HG02571 (cell line): Measurements from ENCODE around the gene CELF4.

Experiments used
- ATAC-seq: cut with Tn5 transposase; IDR thresholded peaks from one replicate; pipeline ENCODE4 v1.9.1; 2021; ENCODE audit warnings: mild to moderate bottlenecking, moderate library complexity; ENCODE audit not compliant: unreplicated experiment

The CELF4 gene

DNA sequence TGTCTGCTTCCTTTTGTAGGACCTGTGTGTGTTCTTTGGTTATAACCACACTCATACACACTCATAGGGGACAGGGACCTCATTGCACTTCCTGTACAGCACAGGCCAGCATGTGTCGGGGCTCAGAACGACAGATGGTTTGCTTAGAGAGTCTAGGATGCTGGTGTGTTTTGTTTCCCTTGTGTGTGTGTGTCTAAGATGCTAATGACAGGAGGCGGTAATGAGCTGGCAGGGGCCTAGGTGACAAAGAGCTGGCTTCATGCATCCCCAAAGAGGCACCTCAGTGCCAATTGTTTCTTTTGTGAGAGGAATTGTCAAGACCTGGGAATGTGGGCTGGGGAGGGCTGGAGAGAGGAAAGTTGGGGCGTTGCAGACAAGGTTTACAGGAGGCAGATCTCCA, 66.6 kb downstream of the CELF4 start:
- ATAC-seq = no peak

DNA sequence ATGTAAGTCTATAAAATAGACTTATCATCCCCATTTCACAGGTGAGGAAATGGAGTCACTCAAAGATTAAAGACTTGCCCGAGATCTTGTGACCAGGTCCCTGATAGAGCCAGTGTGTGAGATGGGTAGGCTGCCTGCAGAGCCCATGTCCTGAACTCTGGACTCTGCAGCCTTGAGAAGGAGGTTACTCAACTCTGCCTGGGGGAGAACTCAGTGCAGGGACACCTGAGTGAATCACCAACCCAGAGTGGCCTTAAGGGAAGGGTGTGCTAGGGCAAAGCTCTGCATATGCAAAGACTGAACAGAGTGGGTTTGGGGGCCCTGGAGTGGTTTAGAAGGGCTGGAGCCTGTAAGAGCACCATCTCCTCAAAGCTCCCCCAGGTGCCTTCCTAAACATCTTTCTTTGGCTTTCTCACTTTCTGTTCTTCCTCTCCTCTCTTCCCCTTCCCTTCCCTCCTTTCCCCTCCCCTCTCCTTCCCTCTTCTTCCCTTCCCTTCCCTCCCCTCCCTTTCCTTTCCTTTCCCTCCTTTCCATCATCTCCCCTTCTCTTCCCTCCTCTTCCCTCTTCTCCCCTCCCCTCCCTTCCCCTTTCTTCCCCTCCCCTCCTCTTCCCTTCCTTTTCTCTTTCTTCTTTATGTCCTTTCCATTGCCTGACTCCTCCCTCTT, 67.6 kb downstream of the CELF4 start:
- ATAC-seq = no peak

DNA sequence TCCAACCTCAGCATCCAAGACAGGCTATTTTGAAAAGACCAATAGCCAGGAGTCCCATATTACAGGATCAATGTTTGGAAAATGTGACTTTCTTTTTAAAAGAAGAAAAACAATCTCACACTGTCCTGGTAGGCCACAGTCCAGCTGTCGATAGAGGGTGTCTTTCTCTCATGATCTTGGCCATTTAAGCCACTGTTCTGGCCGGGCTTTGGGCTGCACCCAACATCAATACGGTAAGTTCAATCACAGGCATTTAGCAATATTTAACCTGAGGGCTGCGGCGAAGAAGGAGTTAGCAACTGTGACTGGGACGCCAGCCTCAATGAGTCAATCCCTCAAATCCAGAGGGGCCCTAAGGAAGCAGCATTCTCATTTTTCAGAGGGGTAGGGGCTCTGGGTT, 69.0 kb downstream of the CELF4 start:
- no peak for ATAC-seq

DNA sequence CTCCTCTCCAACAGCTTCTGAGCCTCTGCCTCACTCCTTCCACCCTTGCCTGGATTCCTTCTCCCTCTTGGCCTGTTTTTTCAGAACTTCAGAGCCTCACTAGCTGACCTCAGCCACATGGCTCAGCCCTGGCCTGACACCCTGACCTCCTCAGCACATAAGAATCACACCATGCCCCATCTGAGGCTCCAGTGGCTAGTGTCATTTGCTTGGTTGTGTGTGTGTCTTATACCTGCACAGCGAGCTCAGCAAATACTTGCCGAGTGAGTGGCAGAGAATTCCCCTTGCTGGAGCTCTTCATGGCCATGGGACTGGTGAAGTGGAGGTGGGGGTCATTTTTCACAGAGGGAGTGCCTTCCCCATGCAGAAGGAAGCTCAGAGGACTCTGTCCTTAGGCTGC, 70.2 kb downstream of the CELF4 start:
- no peak for ATAC-seq

DNA sequence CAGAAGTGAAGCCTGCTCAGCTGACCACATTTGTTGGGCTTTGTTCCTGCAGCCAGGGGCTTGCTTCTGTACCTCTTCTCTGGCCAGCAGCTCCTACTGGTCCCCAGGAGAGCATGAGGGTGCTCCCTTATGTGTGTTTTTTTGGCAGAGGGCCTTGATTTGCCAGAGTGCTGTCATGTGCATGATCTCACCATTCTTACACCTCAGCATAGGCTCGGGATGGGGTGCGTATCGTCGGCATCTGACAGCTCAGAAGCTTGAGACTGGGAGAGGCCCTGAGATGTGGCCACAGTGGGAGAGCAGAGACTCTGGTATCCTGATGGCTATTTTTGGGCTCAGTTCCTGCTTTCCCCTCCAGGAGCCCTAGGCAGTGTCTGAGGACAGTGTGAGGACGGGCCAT, 71.2 kb downstream of the CELF4 start:
- no peak for ATAC-seq

DNA sequence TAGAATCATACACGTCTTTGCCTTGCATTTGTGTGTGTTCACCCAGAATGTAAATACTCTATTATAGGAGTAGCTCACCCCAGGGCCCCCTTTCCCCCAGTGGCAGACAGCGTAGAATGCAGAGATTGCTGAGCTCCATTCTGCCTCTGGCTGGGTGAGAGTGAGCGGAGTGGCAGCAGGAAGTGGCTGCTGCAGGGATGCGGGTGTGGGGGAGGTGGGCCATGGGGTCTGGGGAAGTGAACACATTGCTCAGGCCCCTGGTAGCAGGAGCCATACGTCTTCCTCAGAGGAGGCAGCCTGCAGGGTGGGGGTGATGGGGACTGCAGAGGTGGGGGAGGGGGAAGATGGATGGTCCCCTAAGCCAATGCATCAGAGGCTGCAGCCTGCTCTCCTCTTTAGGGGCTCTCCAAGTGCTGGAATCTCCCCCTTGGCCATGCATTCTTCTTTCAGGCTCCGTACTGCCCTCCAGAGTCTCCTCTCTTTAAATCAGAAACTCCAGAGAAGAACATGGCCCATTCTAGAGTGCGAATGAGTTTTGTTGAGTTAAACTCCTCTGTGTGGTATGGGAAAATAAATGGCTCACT, 72.2 kb downstream of the CELF4 start:
- ATAC-seq = no peak

DNA sequence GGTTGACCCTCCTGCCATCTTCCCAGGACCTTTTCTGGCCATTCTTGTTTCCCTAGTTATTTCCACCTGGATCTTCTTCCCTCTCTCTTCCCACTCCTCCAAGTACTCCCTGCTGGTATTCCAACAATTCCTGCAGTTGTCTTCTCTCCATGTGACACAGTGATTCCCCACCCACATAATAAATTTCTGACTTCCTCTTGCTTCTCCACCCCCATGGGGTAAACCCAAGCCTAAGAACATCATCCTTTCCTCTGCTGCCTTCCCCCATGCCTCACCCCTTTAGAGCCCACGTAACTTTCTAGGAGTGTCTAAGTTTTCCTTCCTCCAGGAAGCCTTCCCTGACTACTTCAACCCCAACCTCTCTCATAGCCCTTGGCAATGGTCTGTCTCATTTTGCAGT, 72.6 kb downstream of the CELF4 start:
- no peak for ATAC-seq

DNA sequence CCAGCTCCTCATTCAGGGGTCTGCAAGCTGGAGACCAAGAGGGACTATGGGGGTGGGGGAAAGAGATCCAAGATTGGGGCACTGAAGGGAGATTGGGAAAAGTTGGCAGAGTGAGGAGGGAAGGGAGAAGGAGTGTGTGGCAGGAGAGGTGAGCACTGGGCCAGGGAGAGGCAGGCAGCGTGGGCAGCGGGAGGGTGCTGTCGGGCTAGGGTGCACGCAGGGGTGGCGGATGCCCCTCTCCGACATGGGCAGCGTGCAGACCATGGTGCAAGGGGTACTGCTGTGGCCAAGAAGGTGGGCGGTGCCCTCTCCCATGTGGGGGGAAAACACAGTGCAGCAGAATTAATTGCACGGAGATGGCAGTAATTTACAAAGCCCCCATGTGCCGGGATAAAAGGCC, 74.1 kb downstream of the CELF4 start:
- no peak for ATAC-seq

DNA sequence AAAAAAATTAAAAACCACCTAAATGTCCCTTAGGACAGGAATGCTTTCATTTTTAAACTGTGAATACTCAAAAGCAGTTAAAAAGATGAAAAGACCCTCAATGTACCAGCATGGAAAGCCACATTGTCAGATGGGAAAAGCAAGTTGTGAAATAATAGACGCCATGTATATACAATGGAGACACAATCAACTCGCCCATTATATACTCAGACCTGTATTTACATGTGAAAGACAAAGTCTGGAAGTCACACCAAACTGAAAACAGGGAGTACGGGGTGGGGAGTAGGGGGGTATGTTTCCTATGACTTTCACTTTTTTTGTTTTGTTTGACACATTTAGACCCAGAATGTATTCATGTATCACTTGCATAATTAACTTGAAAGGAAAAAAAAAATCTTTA, 75.6 kb downstream of the CELF4 start:
- no peak for ATAC-seq

DNA sequence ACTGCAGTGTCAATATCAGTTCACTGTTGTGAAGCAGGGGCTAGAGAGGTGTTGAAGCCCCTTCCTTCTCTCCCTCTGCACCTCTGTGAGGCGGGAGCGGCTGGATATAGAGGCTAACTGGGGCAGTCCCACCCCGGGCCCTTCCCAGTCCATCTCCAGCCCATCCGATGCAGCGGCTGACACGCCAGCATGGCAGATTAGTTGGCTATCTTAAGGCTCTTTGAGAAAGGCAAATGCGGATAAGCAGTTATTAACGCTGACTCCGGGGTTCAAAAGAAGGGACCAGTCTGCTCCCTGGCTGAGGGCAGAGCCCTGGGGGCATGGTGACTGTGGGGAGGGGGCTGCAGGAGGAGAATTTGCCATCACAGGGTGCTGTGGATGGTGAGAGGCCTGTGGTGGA, 76.6 kb downstream of the CELF4 start:
- no peak for ATAC-seq

DNA sequence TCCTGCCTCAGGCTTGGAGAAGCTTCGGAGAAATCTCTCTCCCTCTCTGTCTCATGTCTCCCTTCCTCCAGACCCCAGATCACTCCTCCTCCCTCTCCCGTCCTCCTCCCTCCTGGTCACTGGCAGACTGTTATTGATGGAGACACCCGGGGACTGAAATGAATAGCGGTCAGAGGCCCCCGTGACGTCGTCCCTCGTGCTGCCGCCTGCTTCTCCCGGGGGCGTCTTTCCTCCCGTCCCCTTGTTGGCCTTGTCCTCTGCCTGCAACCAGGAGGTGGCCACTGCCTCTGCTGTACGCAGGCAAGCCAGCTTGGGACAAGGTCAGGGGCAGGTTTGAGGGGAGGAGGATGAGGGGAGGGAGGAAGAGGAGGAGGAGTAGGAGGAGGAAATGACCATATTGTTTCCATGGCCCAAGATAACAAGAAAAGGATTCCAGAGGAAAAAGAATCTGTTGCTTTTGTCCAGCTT, 78.2 kb downstream of the CELF4 start:
- no peak for ATAC-seq

DNA sequence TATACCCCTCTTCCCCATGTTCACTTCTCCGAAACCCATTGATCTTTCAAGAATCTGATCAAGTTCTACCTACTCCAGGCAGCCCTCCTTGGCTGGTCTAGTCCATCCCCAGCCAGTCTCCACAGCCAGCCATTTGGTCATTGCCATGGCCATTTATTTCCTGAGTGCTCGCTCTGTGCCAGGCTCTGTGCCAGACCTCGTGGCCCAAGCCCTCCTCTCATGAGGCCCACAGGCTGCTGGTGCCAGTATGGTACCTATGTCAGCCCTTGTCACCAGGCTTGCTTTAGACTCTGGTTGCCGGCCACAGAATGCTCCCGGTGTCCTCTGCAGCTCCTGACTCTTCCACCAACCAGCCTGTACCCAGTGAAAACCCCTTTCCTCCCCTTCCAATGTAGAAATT, 78.8 kb downstream of the CELF4 start:
- ATAC-seq = no peak

DNA sequence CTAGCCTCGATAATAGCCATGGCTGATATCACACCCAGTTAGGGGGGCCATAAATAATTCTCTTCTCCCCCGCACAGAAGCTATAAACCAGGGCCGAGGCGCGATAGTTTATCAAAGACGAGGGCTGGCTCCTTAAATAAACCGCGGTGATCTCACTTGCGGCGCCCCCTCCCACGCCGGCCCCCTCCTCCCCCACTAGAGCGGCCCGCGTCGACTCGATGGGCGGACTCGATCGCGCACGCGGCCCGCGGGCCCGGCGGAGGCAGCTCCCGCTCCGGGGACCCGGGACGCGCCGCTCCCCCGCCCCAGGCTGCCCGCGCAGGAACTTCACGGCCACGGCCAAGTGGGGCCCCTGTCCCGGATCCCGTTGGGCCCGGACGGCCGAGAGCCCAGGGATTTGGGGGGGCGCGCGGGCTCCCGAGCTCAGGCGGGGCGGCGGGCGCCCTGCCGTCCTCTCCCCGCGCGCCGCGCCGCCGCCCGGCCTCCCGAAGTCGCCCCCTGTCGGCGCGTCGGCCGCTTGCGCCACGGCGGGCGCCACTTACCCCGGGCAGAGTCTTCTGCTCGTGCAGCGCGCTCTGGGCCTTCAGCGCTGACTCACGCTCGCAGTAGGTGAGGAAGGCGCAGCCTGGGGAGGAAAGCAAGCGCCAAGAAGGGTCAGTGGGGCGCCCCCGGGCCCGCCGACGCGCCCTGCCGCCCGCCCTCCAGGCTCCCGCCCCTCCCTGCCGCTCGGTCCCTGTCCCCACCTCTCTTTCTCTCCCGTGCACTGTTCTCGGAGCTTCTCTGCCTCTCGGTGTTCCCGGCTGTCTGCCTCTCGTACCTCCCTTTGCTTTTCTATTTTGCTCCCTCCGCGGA, 80.4 kb downstream of the CELF4 start:
- ATAC-seq = no peak

DNA sequence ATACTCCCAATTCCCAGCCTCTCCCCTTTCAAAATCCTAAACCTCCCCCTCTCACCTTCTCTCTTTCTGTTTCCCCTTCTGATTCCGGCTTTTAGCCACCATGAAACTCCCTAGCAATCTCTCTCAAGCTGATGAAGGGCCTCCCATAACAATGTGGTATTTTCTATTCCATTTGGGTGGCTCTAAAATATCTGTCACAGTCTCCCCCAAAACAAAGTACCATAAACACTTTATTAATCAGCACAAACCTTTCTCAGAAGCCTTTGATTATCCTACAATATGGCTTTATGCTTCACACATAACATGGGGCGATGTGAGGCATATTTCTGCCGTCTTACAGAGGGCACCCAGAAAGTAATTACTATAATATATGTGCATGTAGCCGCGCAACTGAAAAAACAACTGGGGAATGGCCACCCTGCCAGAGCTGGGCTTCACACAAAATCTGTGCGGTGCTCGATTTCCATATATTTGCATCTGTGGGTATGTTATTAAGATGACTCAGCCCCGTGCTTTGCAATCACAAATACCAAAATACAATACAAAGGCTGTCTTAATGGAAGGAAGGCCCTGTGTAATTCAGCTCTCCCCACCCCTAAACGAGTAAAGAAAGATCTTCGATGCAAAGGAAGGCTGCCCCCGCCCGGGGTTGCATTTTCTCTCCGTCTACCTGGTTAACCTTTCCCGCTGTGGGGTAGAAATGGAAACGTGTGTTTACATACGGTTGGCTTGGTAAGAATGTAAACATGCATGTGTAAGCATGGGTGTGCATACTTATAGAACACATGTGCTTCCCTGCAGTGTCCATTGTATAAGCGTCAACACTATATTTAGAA, 81.4 kb downstream of the CELF4 start:
- no peak for ATAC-seq

DNA sequence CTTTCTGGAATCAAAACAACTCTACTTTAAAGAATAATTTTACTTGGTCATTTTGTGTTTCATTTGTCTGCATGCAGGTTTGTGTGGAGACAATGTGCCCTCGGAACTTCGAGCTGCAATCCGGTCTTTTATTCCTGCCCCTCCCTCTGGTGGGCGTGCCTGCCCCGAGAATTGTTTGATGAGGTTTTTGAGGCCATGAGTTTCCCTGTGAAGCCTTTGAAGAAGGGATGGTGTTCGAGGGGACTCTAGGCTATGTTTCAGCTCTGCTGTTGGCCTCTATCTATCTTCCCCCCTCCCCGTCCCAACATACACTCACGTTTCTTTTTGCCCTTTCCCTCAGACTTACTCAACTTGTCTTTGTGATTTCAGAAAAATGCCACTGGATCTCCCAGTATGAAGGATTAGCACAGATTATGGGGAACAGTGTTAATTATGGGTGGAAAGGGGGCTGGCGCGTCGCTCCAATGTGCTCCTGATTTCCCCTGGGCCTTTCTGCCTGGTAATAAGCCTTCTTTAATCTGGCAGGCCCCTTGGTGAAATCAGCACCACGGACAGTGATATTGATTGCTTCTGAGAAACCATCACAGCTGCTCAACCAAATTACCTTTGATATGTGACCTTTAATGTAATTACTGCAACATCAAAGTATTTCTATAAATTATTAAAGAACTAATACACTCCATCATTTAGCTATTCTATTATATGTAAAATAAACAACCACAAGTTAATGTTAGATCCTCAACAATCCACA, 82.2 kb downstream of the CELF4 start:
- ATAC-seq = no peak

DNA sequence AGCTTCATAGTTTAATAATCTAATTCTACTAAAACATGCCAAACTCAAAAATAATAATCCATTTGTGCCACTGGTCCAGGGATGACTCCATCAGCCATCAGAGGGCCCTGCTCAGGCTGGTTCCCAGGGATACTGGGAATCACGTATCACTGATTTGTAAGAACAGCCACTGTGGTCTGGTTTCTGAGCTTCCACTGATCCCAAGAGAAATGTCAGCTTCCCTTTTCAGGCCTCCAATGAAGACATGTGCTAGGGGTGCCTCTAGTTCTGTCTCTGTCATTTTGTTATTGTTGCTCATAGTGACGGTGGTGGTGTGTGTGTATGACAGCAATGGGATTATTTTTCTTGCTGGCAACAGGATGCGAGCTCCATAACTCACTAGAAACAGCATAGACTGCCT, 83.2 kb downstream of the CELF4 start:
- ATAC-seq = no peak

DNA sequence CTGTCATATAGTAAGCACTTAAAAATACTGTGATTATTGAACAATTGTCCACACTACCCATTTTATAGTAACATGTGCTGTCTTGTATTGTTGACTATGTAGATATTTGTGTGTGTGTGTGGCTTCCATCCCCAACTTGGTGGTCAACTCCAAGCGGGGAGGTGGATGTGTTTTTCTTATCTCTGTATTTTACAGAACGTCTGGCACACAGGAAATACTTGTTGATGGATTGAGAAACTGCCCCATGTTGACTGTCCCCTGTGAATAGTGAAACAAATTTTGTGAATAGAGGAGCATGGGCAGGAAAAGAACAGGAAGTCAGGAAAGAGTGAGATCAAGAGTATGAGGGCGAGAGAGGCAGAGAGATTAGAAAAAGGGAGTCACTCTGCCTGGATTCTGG, 83.6 kb downstream of the CELF4 start:
- no peak for ATAC-seq

DNA sequence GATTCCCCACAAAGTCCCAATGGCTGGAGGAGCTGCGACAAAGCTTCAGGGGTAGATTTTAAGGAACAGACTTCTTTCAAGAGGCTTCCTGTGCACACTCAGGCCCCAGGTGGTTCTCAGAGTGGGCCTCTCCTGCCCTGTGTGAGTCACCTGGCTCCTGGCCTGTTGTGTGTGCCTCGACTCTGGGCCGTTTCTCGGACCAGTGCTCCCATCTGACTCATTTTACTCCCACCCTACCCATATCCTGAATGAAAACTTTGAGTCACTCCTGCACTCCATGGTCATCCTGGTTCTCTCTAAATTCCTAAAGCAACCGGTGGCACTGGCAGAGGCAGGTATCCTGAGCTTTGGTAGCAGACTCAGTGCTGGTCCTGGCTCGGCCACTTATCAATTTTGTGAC, 84.1 kb downstream of the CELF4 start:
- no peak for ATAC-seq

DNA sequence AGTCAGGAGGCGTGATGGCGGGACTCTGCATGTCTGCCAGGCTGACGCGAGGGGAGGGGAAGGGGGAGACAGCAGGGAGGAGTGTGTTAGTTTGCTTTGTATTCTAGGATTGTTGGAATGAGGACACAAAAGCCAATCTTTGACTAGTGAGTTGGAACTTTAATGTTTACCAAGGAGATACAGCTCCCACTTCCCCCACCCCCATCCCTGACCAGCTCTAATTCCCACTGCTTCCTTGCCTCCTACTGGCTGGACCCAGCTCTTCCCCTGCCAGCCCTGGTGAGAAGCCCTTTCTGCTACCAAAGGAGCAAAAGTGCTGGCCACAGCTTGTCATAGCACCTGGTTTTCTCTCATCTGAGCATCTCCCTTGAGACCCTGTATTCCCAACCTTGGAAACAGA, 84.5 kb downstream of the CELF4 start:
- ATAC-seq = no peak

DNA sequence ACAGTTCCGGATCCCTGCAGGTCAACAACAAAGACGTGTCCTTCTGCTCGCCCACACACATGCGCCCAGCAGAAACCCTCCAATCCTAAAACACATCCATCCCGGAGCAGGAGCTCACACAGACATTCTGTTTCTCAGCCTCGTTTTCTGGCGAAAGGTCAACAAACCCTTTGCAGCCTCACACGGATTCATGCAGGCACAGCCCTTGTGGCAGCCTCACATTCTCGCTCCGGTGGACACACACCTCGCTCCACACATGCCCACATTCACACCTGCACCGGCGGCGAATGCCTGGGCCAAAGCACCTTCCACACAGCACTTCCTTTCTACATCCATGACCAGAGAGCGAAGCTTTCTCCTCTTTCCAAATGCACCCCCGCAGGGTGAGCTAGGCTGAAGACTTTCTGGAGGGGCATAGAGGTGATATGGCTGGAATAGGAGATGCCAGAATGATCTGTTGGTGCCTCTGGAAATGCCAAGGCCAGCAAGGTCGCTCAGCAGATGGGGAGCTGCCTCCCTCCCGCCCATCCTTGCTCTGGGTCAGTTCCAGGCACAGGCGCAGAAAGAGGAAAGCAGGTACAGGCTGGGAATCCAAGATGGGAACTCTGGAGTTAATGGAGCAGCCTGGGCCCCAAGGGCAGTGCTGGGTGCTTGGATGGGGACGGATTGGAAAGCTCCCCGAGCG, 88.8 kb downstream of the CELF4 start:
- no peak for ATAC-seq
